ENCODE results near the gene GBP4. TPM values are rescaled to one million over a fixed set of nuclear protein-coding genes. Genes with fewer than 3 reads are reported as not detected.

Gene GBP4
- total RNA-seq, 1 donor from 2014 or later: 4.1 TPM

GRCh38 chr1:89170170-89171066 lies 28.3 kb downstream of the GBP4 start:
- DNase-seq: no peak

GRCh38 chr1:89169166-89169565 lies 29.6 kb downstream of the GBP4 start:
- no peak for DNase-seq

- peak; percentile 23 for DNase-seq
Measured at GRCh38 chr1:89167590-89168230, 31.0 kb downstream of the GBP4 start.

GRCh38 chr1:89166705-89167104 lies 32.0 kb downstream of the GBP4 start:
- no peak for DNase-seq

- no peak for DNase-seq
Measured at GRCh38 chr1:89165811-89166210, 32.9 kb downstream of the GBP4 start.

GRCh38 chr1:89151047-89151446 lies 47.7 kb downstream of the GBP4 start:
- DNase-seq: no peak

GRCh38 chr1:89149976-89150375 lies 48.8 kb downstream of the GBP4 start:
- no peak for DNase-seq

- peak; percentile 28 for DNase-seq
Measured at GRCh38 chr1:89149229-89149628, 49.5 kb downstream of the GBP4 start.

GRCh38 chr1:89147678-89148658 lies 50.8 kb downstream of the GBP4 start:
- peak; percentile 32 for DNase-seq

- DNase-seq: no peak
Measured at GRCh38 chr1:89146721-89147120, 52.0 kb downstream of the GBP4 start.

GRCh38 chr1:89143484-89143883 lies 55.3 kb downstream of the GBP4 start:
- DNase-seq: no peak

- DNase-seq: no peak
Measured at GRCh38 chr1:89142160-89142559, 56.6 kb downstream of the GBP4 start.

GRCh38 chr1:89133747-89134146 lies 65.0 kb downstream of the GBP4 start:
- DNase-seq: no peak

Other genes starting within 250 kb of the GBP4 start
- 25.1 TPM for gene KYAT3, start 206.3 kb downstream of the GBP4 start, total RNA-seq
- 18.7 TPM for gene RBMXL1, start 206.3 kb downstream of the GBP4 start, total RNA-seq
- gene GBP3, start 176.1 kb downstream of the GBP4 start, total RNA-seq: 9.1 TPM
- gene GBP1, start 133.7 kb downstream of the GBP4 start, total RNA-seq: 13.2 TPM
- 11.8 TPM for gene GBP2, start 72.8 kb downstream of the GBP4 start, total RNA-seq
- gene GBP7, start 22.9 kb downstream of the GBP4 start, total RNA-seq: not detected
- 0.72 TPM for gene GBP5, start 73.9 kb upstream of the GBP4 start, total RNA-seq
- 34.4 TPM for gene GBP6, start 165.1 kb upstream of the GBP4 start, total RNA-seq

Measured in tongue (tissue), 2 donors.